Measurements from ENCODE around the gene RXRA. TPM values are rescaled to one million over a fixed set of nuclear protein-coding genes. Genes with fewer than 3 reads are reported as not detected.

Gene RXRA
- polyA plus RNA-seq, 1 donor from 2014 or later: 2.7 TPM

- Histone ChIP-seq H3K27me3 (ENCODE audit: insufficient read depth, low read depth, low read length) (no peaks in the 10 kb centered on the region), H3F3A (ENCODE audit: insufficient read depth, low read length, poor library complexity, severe bottlenecking) (no peaks in the 10 kb centered on the region), H3K9me2 (ENCODE audit: insufficient read depth, low read length) (no peaks in the 10 kb centered on the region), H2AFZ (ENCODE audit: low read depth, low read length) (no peak overlapping the region), H3K27ac (ENCODE audit: low read length) (no peak overlapping the region), H3K9me3 (ENCODE audit: low read length) (no peaks in the 10 kb centered on the region), H3K79me2 (replicated peaks; ENCODE audit: insufficient read depth, low read length) (no peaks in the 10 kb centered on the region), H4K20me1 (ENCODE audit: insufficient read depth) (no peaks in the 10 kb centered on the region), H3K9ac (ENCODE audit: low read length) (no peak overlapping the region), H3K36me3 (ENCODE audit: insufficient read depth, low read length) (no peaks in the 10 kb centered on the region), H3K4me3 (ENCODE audit: low read length) (no peak overlapping the region), H3K4me2 (ENCODE audit: low read length) (no peak overlapping the region)
- TF ChIP-seq EZH2 (IDR thresholded peaks at IDR 0.05; ENCODE audit: borderline replicate concordance, insufficient read depth, low read length, poor library complexity, severe bottlenecking) (no peak), SMC3 (conservative IDR thresholded peaks at IDR 0.05; ENCODE audit: poor library complexity) (no peak), MXI1 (conservative IDR thresholded peaks at IDR 0.05; ENCODE audit: poor library complexity, severe bottlenecking) (no peak), REST (IDR thresholded peaks at IDR 0.05; ENCODE audit: borderline replicate concordance) (no peak), CTCF (IDR thresholded peaks at IDR 0.05; ENCODE audit: poor library complexity, severe bottlenecking) (no peak), TAF1 (IDR thresholded peaks at IDR 0.05; ENCODE audit: low read depth) (no peak), POLR2AphosphoS5 (IDR thresholded peaks at IDR 0.05) (no peak), RAD21 (conservative IDR thresholded peaks at IDR 0.05) (no peak), EP300 (conservative IDR thresholded peaks at IDR 0.05; ENCODE audit: poor library complexity, severe bottlenecking) (no peak)
Measured at GRCh38 chr9:134485653-134486052, 159.4 kb downstream of the RXRA start.

GRCh38 chr9:134486143-134486591 is 159.9 kb downstream of the RXRA start:
- TF ChIP-seq TAF1 (IDR thresholded peaks at IDR 0.05; ENCODE audit: low read depth): no peak
- no peak for TF ChIP-seq SMC3 (conservative IDR thresholded peaks at IDR 0.05; ENCODE audit: poor library complexity)
- no peak for TF ChIP-seq RAD21 (conservative IDR thresholded peaks at IDR 0.05)
- Histone ChIP-seq H4K20me1 (ENCODE audit: insufficient read depth) (no peaks in the 10 kb centered on the region), H3K9ac (ENCODE audit: low read length) (no peak overlapping the region), H3K9me2 (ENCODE audit: insufficient read depth, low read length) (no peaks in the 10 kb centered on the region), H3K4me2 (ENCODE audit: low read length) (no peak overlapping the region), H2AFZ (ENCODE audit: low read depth, low read length) (no peak overlapping the region), H3K79me2 (replicated peaks; ENCODE audit: insufficient read depth, low read length) (no peaks in the 10 kb centered on the region), H3K9me3 (ENCODE audit: low read length) (no peaks in the 10 kb centered on the region), H3K27me3 (ENCODE audit: insufficient read depth, low read depth, low read length) (no peaks in the 10 kb centered on the region), H3K27ac (ENCODE audit: low read length) (no peak overlapping the region), H3K36me3 (ENCODE audit: insufficient read depth, low read length) (no peaks in the 10 kb centered on the region), H3K4me3 (ENCODE audit: low read length) (no peak overlapping the region), H3F3A (ENCODE audit: insufficient read depth, low read length, poor library complexity, severe bottlenecking) (no peaks in the 10 kb centered on the region)

GRCh38 chr9:134486596-134486995 is 160.3 kb downstream of the RXRA start:
- no peaks in the 10 kb centered on the region for H3K27me3 ChIP-seq (ENCODE audit: insufficient read depth, low read depth, low read length)
- no peak overlapping the region for H3K4me3 ChIP-seq (ENCODE audit: low read length)
- no peak overlapping the region for H2AFZ ChIP-seq (ENCODE audit: low read depth, low read length)
- no peak overlapping the region for H3K9ac ChIP-seq (ENCODE audit: low read length)
- TF ChIP-seq REST (IDR thresholded peaks at IDR 0.05; ENCODE audit: borderline replicate concordance): no peak
- TF ChIP-seq RAD21 (conservative IDR thresholded peaks at IDR 0.05): no peak
- TF ChIP-seq POLR2AphosphoS5 (IDR thresholded peaks at IDR 0.05): no peak
- TF ChIP-seq MXI1 (conservative IDR thresholded peaks at IDR 0.05; ENCODE audit: poor library complexity, severe bottlenecking): no peak
- TF ChIP-seq SMC3 (conservative IDR thresholded peaks at IDR 0.05; ENCODE audit: poor library complexity): no peak
- TF ChIP-seq EP300 (conservative IDR thresholded peaks at IDR 0.05; ENCODE audit: poor library complexity, severe bottlenecking): no peak
- no peak for TF ChIP-seq CTCF (IDR thresholded peaks at IDR 0.05; ENCODE audit: poor library complexity, severe bottlenecking)
- no peak for TF ChIP-seq TAF1 (IDR thresholded peaks at IDR 0.05; ENCODE audit: low read depth)
- TF ChIP-seq EZH2 (IDR thresholded peaks at IDR 0.05; ENCODE audit: borderline replicate concordance, insufficient read depth, low read length, poor library complexity, severe bottlenecking): no peak
- no peaks in the 10 kb centered on the region for H3F3A ChIP-seq (ENCODE audit: insufficient read depth, low read length, poor library complexity, severe bottlenecking)
- H4K20me1 ChIP-seq (ENCODE audit: insufficient read depth): no peaks in the 10 kb centered on the region
- H3K79me2 ChIP-seq (replicated peaks; ENCODE audit: insufficient read depth, low read length): no peaks in the 10 kb centered on the region
- H3K4me2 ChIP-seq (ENCODE audit: low read length): no peak overlapping the region
- H3K9me3 ChIP-seq (ENCODE audit: low read length): no peaks in the 10 kb centered on the region
- H3K36me3 ChIP-seq (ENCODE audit: insufficient read depth, low read length): no peaks in the 10 kb centered on the region
- H3K27ac ChIP-seq (ENCODE audit: low read length): no peak overlapping the region
- H3K9me2 ChIP-seq (ENCODE audit: insufficient read depth, low read length): no peaks in the 10 kb centered on the region
